SIG-M5 treated with dmso at 0.1 percent for 504 hours (cell line): Measurements from ENCODE around the gene SLC2A10.

Source experiments
- DNase-seq: peaks from one replicate; lab custom pipeline; 2025; ENCODE audit not compliant: unreplicated experiment; lab: John Stamatoyannopoulos, UW

SLC2A10 gene

GRCh38 chr20:46725186-46726165 is 16.0 kb downstream of the SLC2A10 start:
- no peak for DNase-seq

DNA sequence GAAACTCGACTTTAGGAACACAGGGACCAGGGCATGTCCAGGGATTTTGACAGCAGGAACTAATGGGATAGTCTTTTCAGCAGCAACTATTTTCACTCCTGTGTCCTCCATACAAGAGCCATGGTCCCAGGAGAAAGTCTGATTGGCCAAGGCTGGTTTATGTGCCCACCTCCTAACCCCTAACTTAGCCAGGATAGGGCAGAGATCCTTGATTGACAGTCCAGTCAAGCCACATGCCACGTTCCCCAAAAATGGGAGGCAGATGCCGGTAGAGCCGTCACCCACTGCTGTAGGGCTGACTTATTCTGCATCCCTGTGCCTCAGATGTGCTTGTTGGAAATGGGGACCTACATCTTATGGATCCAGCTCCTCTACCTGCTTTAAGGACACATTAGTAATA is 22.3 kb downstream of the SLC2A10 start:
- no peak for DNase-seq

DNA sequence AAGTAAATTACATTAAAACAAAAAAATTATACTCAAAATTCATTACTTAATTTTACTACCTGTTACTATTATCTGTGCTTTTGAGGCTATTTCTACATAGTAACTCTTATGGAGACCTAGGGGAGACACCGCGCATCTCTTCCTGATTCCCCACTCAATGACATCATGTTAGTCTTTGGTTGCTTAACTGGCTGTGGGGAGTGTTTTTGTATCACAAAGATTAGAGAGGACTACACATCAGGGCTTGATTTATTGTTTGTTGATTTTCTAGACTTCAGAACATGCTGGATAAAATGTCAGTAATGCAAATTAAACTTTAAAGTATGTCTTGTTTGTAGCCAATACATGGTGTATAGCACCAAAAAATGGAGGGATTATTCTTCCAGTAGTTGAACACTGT is 26.0 kb downstream of the SLC2A10 start:
- no peak for DNase-seq

GRCh38 chr20:46739431-46740213 is 30.2 kb downstream of the SLC2A10 start:
- DNase-seq = peak; percentile 65

- DNase-seq = no peak
Measured at GRCh38 chr20:46740214-46740609, 30.8 kb downstream of the SLC2A10 start.

- no peak for DNase-seq
Measured at GRCh38 chr20:46741924-46742668, 32.6 kb downstream of the SLC2A10 start.

DNA sequence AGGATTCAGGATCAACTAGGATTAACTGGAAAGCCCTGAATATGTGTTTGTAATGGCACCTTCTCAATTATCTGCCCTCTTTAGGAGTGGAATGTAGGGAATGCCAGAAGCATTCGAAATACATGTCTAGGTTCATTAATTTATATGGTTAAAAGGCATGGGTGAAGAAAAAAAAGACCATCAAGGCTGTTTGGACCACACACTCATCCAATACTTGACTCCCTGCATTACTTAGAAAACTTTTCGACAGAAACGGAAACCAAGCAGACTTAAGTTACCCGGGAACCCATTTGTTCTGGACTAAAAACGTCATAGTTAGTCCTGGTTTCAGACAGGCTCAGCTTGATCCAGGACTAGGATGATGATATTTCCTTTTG is 33.2 kb downstream of the SLC2A10 start:
- DNase-seq = no peak

- DNase-seq = no peak
Measured at GRCh38 chr20:46743088-46743487, 33.6 kb downstream of the SLC2A10 start.

GRCh38 chr20:46746956-46747526 is 37.6 kb downstream of the SLC2A10 start:
- DNase-seq = no peak

DNA sequence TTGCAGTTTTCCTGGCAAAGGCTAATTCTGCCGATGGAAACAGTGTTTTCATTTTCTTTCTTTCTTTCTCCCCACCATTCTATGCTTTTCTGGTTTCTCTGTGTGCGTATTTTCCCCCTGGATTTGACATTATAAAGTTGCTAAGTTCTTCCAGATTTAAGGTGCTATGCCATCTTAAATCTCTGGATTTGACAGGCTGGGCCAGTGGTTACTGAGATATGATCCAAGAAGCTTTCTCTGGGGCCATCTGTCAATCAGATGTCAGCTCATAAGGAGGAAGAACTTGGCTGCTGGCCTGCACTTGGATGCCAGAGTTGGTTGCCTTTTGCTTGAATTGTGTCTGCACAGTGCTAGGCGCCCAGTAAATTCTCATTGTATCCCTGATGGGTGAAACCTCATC is 39.7 kb downstream of the SLC2A10 start:
- DNase-seq = no peak

GRCh38 chr20:46751856-46752255 is 42.4 kb downstream of the SLC2A10 start:
- no peak for DNase-seq

DNA sequence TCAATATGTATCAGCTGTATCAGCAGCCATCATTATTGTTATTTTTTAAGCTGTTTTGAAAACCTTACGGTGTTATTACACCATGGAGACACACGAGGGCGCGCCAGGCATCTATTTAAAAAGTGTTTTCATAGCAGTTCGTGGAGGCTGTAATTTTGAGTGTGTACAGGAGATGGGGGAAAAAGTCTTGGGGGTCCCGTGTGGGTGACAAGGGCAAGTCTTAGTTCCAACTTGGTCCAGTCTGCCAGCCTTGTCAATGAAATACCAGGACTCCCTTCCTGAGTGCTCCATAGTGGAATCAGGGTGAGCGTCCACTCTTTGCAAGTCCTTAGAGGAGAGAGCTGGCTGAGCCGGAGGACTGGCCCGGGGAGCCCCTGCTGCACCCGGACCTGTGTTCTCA is 43.3 kb downstream of the SLC2A10 start:
- DNase-seq = peak; percentile 65

GRCh38 chr20:46755483-46756413 is 46.3 kb downstream of the SLC2A10 start:
- no peak for DNase-seq

- DNase-seq = no peak
Measured at GRCh38 chr20:46756419-46756818, 47.0 kb downstream of the SLC2A10 start.

GRCh38 chr20:46757135-46757534 is 47.7 kb downstream of the SLC2A10 start:
- no peak for DNase-seq

GRCh38 chr20:46757754-46758678 is 48.6 kb downstream of the SLC2A10 start:
- peak; percentile 73 for DNase-seq

GRCh38 chr20:46758929-46759669 is 49.6 kb downstream of the SLC2A10 start:
- no peak for DNase-seq

DNA sequence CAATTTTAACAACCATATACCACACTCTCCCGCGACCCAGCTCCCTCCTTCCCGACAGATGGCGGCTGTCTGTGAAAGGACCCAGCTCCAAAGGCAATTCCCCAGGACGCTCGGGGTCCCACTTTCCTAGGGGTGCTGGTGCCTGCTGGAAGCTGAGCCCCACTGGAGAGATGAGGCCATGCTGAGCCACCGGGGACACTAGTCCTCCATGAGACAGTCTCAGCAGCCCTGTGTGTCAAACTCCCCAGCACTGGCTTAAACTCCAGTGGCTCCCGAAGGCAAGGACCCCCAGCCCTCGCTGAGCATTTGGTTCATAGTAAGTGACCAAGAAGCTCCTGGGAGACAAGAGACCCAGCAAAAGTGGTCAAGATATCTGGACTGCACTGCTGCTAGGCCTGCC is 52.1 kb downstream of the SLC2A10 start:
- no peak for DNase-seq
